Stimulated activated CD8-positive, alpha-beta memory T cell treated with anti-CD3 and anti-CD28 coated beads, Interleukin-15, amount 100 ng/mL, for 1 hour (primary cell): ENCODE results near the gene GMPR2.

Source experiments
- DNase-seq: peaks from one replicate; pipeline ENCODE4 v3.0.0-alpha.2; 2020; ENCODE audit warnings: low read depth

The GMPR2 gene

GRCh38 chr14:24252289-24253124, 19.8 kb downstream of the GMPR2 start:
- no peak for DNase-seq

- no peak for DNase-seq
Measured at GRCh38 chr14:24253936-24254335, 21.2 kb downstream of the GMPR2 start.

GRCh38 chr14:24254630-24255392, 22.1 kb downstream of the GMPR2 start:
- DNase-seq = no peak

- DNase-seq = no peak
Measured at GRCh38 chr14:24255438-24255837, 22.7 kb downstream of the GMPR2 start.

- DNase-seq = no peak
Measured at GRCh38 chr14:24255931-24256711, 23.4 kb downstream of the GMPR2 start.

- no peak for DNase-seq
Measured at GRCh38 chr14:24256960-24257359, 24.2 kb downstream of the GMPR2 start.

- no peak for DNase-seq
Measured at GRCh38 chr14:24258119-24258518, 25.4 kb downstream of the GMPR2 start.

- DNase-seq = no peak
Measured at GRCh38 chr14:24258548-24259265, 26.0 kb downstream of the GMPR2 start.

GRCh38 chr14:24259282-24260025, 26.7 kb downstream of the GMPR2 start:
- DNase-seq = no peak

- DNase-seq = no peak
Measured at GRCh38 chr14:24260026-24260779, 27.5 kb downstream of the GMPR2 start.

- no peak for DNase-seq
Measured at GRCh38 chr14:24260780-24261157, 28.0 kb downstream of the GMPR2 start.

- DNase-seq = no peak
Measured at GRCh38 chr14:24261256-24261968, 28.7 kb downstream of the GMPR2 start.

- DNase-seq = no peak
Measured at GRCh38 chr14:24261969-24262327, 29.2 kb downstream of the GMPR2 start.

GRCh38 chr14:24262821-24263733, 30.3 kb downstream of the GMPR2 start, which contains the start of gene TGM1:
TGM1 (minus strand) TSS chr14:24263177; CDS start chr14:24262352, 825 bp downstream.
- no peak for DNase-seq

GRCh38 chr14:24263848-24264247, 31.1 kb downstream of the GMPR2 start:
- no peak for DNase-seq

GRCh38 chr14:24264298-24264697, 31.6 kb downstream of the GMPR2 start:
- no peak for DNase-seq

- DNase-seq = no peak
Measured at GRCh38 chr14:24266344-24267244, 33.9 kb downstream of the GMPR2 start.

- DNase-seq = no peak
Measured at GRCh38 chr14:24267516-24267915, 34.8 kb downstream of the GMPR2 start.
